ENCODE results near the gene SMCP.

GRCh38 chr1:152901631-152902030 is 23.5 kb downstream of the SMCP start:
- TF ChIP-seq, protein P1, sequence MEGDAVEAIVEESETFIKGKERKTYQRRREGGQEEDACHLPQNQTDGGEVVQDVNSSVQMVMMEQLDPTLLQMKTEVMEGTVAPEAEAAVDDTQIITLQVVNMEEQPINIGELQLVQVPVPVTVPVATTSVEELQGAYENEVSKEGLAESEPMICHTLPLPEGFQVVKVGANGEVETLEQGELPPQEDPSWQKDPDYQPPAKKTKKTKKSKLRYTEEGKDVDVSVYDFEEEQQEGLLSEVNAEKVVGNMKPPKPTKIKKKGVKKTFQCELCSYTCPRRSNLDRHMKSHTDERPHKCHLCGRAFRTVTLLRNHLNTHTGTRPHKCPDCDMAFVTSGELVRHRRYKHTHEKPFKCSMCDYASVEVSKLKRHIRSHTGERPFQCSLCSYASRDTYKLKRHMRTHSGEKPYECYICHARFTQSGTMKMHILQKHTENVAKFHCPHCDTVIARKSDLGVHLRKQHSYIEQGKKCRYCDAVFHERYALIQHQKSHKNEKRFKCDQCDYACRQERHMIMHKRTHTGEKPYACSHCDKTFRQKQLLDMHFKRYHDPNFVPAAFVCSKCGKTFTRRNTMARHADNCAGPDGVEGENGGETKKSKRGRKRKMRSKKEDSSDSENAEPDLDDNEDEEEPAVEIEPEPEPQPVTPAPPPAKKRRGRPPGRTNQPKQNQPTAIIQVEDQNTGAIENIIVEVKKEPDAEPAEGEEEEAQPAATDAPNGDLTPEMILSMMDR (IDR thresholded peaks at IDR 0.05): no peak
- no peak for TF ChIP-seq POLR2A (IDR thresholded peaks at IDR 0.05)
- TF ChIP-seq POLR2AphosphoS5 (IDR thresholded peaks at IDR 0.05; ENCODE audit: insufficient read depth in 1 of 2, low read depth in 1 of 2): no peak
